Ishikawa (cell line): ENCODE results near the gene OR1S1.

Experiments used
- CEBPB ChIP-seq: IDR thresholded peaks from 2 replicates; pipeline ENCODE4 v1.6.1; 2012
- CREB1 ChIP-seq: IDR thresholded peaks from 2 replicates; pipeline ENCODE4 v1.6.1; 2012; ENCODE audit warnings: low read depth
- EGR1 ChIP-seq: IDR thresholded peaks from 2 replicates; pipeline ENCODE4 v1.6.1; 2012
- EP300 ChIP-seq: IDR thresholded peaks from 2 replicates; pipeline ENCODE4 v1.6.1; 2012; ENCODE audit warnings: borderline replicate concordance
- FOXM1 ChIP-seq: IDR thresholded peaks from 2 replicates; pipeline ENCODE4 v1.6.1; 2012; ENCODE audit warnings: low read depth, borderline replicate concordance
- MAX ChIP-seq: IDR thresholded peaks from 2 replicates; pipeline ENCODE4 v1.6.1; 2012
- NFIC ChIP-seq: IDR thresholded peaks from 2 replicates; pipeline ENCODE4 v1.6.1; 2012
- RAD21 ChIP-seq: IDR thresholded peaks from 2 replicates; pipeline ENCODE4 v1.6.1; 2012; ENCODE audit warnings: low read depth
- REST ChIP-seq: IDR thresholded peaks from 2 replicates; pipeline ENCODE4 v1.6.1; 2012; ENCODE audit warnings: low read depth, mild to moderate bottlenecking
- TAF1 ChIP-seq: IDR thresholded peaks from 2 replicates; pipeline ENCODE4 v1.6.1; 2012; ENCODE audit warnings: low read depth, mild to moderate bottlenecking
- TCF12 ChIP-seq: IDR thresholded peaks from 2 replicates; pipeline ENCODE4 v1.6.1; 2012; ENCODE audit warnings: low read depth
- TEAD4 ChIP-seq: IDR thresholded peaks from 2 replicates; pipeline ENCODE4 v1.6.1; 2012
- USF1 ChIP-seq: IDR thresholded peaks from 2 replicates; pipeline ENCODE4 v1.6.1; 2012
- YY1 ChIP-seq: IDR thresholded peaks from 2 replicates; pipeline ENCODE4 v1.6.1; 2012; ENCODE audit warnings: low read depth
- ZBTB7A ChIP-seq: IDR thresholded peaks from 2 replicates; pipeline ENCODE4 v1.6.1; 2012; ENCODE audit warnings: low read depth

The OR1S1 gene

GRCh38 chr11:58192229-58192628 is 20.3 kb upstream of the OR1S1 start:
- TF ChIP-seq FOXM1 (no peak), YY1 (no peak), TAF1 (no peak), ZBTB7A (no peak), USF1 (no peak)

- TF ChIP-seq USF1 (no peak), YY1 (no peak), MAX (no peak), CREB1 (no peak), EGR1 (no peak), EP300 (no peak), FOXM1 (no peak)
Measured at GRCh38 chr11:58193391-58193790, 19.1 kb upstream of the OR1S1 start.

- TF ChIP-seq NFIC (no peak), YY1 (no peak), EGR1 (no peak)
Measured at GRCh38 chr11:58195939-58196338, 16.6 kb upstream of the OR1S1 start.

- TF ChIP-seq FOXM1, result no peak
- TF ChIP-seq NFIC, result no peak
- no peak for TF ChIP-seq TCF12
- TF ChIP-seq TAF1, result no peak
- no peak for TF ChIP-seq REST
- no peak for TF ChIP-seq ZBTB7A
- no peak for TF ChIP-seq CEBPB
- no peak for TF ChIP-seq YY1
- TF ChIP-seq CREB1, result no peak
Measured at GRCh38 chr11:58199271-58199670, 13.2 kb upstream of the OR1S1 start.

- no peak for TF ChIP-seq RAD21
- no peak for TF ChIP-seq USF1
- no peak for TF ChIP-seq TCF12
- TF ChIP-seq FOXM1, result no peak
- no peak for TF ChIP-seq TEAD4
- TF ChIP-seq YY1, result no peak
- TF ChIP-seq ZBTB7A, result no peak
- no peak for TF ChIP-seq NFIC
- no peak for TF ChIP-seq MAX
- TF ChIP-seq CEBPB, result no peak
- no peak for TF ChIP-seq REST
- no peak for TF ChIP-seq TAF1
- TF ChIP-seq EGR1, result no peak
- TF ChIP-seq CREB1, result no peak
- no peak for TF ChIP-seq EP300
Measured at GRCh38 chr11:58204042-58204441, 8.5 kb upstream of the OR1S1 start, which contains the start of gene OR1S2. Gene OR1S2 (minus strand): TSS chr11:58204142. CDS start chr11:58204142, 0 bp downstream.

- TF ChIP-seq TCF12 (no peak), EGR1 (no peak), CEBPB (no peak), YY1 (no peak), NFIC (no peak)
Measured at GRCh38 chr11:58216476-58216875, 4.0 kb downstream of the OR1S1 start.
